ENCODE results near the gene SSC4D. TPM values are rescaled to one million over a fixed set of nuclear protein-coding genes. Genes with fewer than 3 reads are reported as not detected.
"Not testable (repeated sequence)": the region's sequence is repeated elsewhere in the genome, so short reads cannot be mapped to it uniquely, and the experiment has no call there.

SSC4D gene
- total RNA-seq: 3.7 TPM
- long read RNA-seq, partial matches to known transcripts: 4 of 12 reads
- long read RNA-seq, other reads (novel, unspliced or antisense): 8 of 12 reads

DNA sequence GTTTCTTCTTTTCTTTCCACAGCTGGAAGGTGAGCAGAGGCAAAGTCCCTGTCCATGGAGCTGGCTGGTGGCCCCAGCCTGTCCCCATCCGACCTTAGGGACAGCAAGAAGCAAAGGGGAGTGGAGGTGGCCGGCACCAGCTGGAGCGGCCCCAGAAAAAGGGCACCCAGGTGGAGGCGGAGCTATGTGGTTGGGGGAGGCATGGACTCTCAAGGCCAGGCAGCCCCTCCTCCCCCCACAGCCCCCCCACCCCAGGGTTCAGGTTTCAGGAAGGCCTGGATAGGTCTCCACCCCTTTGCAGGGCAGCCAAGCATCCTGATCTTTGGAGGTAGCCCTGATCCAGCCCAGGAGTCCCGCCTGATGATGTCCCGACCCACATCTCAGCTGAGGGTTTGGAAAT, at the start of gene SSC4D:
TSS of gene SSC4D (minus strand) at position 161 of the 400 bp plus-strand sequence. CDS start 5,258 bp downstream, outside the sequence.
- no peak for DNase-seq (ENCODE audit: low spot score)

DNA sequence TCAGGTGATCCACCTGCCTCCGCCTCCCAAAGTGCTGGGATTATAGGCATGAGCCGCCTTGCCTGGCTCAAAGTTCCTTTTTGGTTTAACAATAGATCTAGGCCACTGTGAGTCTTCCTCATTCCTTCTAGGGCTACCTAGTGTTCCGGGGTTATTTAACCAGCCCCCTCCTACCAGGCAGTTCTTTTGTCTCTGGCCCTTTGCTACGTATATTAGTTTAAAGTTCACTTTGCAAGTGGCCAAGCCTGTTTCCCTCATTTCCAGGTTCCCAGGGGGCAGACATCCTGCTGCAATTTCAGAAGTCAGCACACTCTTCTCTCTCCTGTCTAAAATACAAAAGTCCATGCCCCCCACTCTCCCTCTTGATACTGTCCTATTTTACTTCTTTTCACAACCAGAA, 49.0 kb upstream of the SSC4D start:
- not testable (repeated sequence) for DNase-seq (ENCODE audit: low spot score)

DNA sequence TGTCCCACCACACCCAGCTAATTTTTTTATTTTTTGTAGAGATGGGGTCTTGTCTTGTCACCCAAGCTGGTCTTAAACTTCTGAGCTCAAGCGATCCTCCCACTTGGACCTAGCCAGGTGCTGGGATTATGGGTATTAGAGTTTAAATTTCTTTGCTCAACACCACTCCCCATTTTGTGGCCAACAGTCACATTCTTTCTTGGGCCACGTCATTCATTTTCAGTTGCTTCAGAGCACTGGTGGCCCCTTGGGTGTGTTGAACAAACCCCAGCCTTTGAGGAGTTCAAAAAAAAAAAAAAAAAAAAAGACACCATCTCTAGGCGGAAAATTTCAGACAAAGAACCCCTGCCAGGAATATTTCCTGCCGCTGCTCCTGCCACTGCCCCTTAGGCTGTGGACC, 47.5 kb upstream of the SSC4D start:
- not testable (repeated sequence) for DNase-seq (ENCODE audit: low spot score)

GRCh38 chr7:76445577-76446008, 36.1 kb upstream of the SSC4D start:
- not testable (repeated sequence) for DNase-seq (ENCODE audit: low spot score)

GRCh38 chr7:76443846-76444245, 34.3 kb upstream of the SSC4D start:
- DNase-seq (ENCODE audit: low spot score): not testable (repeated sequence)

- peak; percentile 51 for DNase-seq (ENCODE audit: low spot score)
Observed at GRCh38 chr7:76442664-76443446, 33.4 kb upstream of the SSC4D start.

- DNase-seq (ENCODE audit: low spot score): not testable (repeated sequence)
Observed at GRCh38 chr7:76441792-76442191, 32.3 kb upstream of the SSC4D start.

- peak; percentile 53 for DNase-seq (ENCODE audit: low spot score)
Observed at GRCh38 chr7:76440404-76440803, 30.9 kb upstream of the SSC4D start.

GRCh38 chr7:76439120-76439888, 29.8 kb upstream of the SSC4D start:
- DNase-seq (ENCODE audit: low spot score): peak; percentile 67

- DNase-seq (ENCODE audit: low spot score): peak; percentile 90
Observed at GRCh38 chr7:76437873-76438272, 28.4 kb upstream of the SSC4D start.

DNA sequence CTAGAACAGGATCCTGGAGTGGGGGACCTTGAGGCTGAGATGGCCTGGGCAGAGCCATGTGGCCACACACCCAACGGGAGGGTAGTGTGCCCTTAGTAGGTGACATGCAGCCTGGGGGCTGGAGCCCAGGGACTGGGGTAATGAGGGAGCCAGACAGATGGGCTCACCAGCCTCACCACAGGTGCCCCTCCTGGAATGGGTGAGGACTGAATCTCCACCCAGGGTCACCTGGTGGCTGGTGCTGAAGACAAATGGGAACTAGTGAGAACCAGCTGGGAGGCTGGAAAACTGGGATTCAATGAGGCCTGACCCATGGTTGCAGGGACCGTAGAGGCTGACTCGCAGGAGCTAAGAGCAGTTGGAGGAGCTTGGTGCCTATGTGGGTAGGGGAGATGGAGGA, 21.3 kb upstream of the SSC4D start:
- DNase-seq (ENCODE audit: low spot score): peak; percentile 60

- DNase-seq (ENCODE audit: low spot score): peak; percentile 64
Observed at GRCh38 chr7:76430211-76430610, 20.7 kb upstream of the SSC4D start.

- peak; percentile 74 for DNase-seq (ENCODE audit: low spot score)
Observed at GRCh38 chr7:76428868-76429805, 19.6 kb upstream of the SSC4D start.

- DNase-seq (ENCODE audit: low spot score): no peak
Observed at GRCh38 chr7:76428149-76428823, 18.8 kb upstream of the SSC4D start.

DNA sequence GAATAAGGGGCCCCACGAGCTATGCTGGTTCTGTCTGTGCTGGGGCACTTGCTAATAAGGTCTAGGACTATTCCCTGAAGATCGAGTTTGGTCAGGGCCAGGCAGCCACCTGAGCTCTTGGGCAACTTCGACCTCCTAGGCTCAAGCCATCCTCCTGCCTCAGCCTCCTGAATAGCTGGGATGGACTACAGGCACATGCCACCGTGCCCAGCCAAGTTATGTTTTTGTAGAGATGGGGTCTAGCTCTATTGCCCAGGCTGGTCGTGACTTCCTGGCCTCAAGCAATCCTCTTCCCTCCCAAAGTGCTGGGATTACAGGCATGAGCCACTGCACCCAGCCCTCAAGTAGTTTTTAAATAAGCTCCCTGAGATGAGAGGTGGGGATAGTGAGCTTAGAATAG, 18.1 kb upstream of the SSC4D start:
- DNase-seq (ENCODE audit: low spot score): no peak

- no peak for DNase-seq (ENCODE audit: low spot score)
Observed at GRCh38 chr7:76426246-76426645, 16.7 kb upstream of the SSC4D start.

DNA sequence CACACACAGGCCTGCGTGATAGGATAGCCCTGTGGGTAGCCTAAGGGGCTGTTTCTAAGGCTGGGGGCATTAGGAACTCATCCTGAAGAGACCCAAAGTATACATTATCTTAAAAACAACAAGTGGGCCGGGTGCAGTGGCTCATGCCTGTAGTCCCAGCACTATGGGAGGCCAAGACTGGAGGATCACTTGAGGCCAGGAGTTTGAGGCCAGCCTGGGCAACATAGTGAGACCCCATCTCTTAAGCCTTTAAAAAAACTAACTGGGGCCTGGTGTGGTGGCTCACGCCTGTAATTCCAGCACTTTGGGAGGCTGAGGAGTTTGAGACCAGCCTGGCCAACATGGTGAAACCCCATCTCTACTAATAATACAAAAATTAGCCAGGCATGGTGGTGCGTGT, 16.1 kb upstream of the SSC4D start:
- not testable (repeated sequence) for DNase-seq (ENCODE audit: low spot score)

GRCh38 chr7:76425156-76425555, 15.7 kb upstream of the SSC4D start:
- DNase-seq (ENCODE audit: low spot score): no peak

- no peak for DNase-seq (ENCODE audit: low spot score)
Observed at GRCh38 chr7:76424413-76425111, 15.1 kb upstream of the SSC4D start, which contains the start of gene ZP3. Gene ZP3 (plus strand): TSS chr7:76424950. CDS start chr7:76424965, 15 bp downstream.

Measured in mesenteric fat pad (tissue), 1 donor.